Globus pallidus (tissue), 1 donor: Measurements from ENCODE around the gene SNRPE.

Experiments used
- DNase-seq: peaks from one replicate; pipeline ENCODE4 v3.0.0-alpha.2; 2015; ENCODE audit warnings: low spot score

The SNRPE gene

DNA sequence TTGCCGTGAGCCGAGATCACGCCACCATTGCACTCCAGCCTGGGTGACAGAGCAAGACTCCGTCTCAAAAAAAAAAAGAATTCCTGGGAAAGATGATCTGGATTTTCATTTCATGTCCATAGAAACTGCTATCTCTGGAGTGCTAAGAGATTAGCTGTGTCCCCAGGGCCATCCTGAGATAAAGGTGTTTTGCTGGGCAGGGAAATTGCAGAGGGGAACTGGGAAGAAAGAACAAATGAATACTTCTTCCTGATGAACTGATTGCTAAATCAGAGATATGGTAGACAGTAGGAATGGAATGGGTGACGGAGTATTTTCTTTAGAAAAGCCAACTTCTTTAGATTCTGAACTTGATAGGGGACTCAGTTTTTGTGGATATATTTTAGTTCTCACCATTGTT lies 19.2 kb downstream of the SNRPE start:
- DNase-seq = no peak

DNA sequence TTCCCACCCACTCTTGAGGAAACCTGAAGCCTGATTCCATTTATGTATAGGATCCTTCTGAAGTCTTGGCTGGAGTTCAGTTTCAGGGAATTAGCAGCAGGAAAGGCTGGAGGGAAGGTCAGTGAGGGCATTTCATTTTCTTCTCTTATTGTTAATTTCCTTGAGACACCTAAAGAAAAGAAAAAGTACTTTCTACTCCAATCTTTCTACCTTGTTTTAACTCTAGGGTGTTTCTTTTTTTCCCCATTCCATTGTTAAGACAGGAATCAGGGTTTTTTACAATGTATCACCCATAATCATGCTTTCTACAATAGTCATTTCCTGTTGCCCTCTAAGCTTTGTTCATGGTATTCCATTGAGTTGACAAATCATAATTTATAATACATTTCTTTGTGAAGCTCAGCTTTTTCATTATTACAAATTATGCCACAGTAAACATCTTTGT lies 27.4 kb downstream of the SNRPE start:
- no peak for DNase-seq

DNA sequence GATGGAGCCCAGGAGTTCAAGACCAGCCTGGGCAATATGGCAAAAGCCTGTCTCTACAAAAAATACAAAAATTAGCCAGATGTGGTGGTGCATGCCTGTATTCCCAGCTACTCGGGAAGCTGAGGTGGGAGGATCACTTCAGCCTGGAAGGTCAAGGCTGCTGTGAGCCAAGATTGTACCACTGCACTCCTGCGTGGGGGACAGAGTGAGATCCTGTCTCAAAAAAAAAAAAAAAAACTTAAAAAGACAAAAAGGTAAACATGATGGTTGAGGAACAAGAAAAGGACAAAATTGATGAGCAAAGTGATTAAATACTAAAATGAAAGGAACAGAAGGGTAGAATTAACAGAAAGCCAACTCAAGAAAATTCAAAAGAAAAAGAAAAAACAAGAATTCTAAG lies 30.6 kb downstream of the SNRPE start:
- no peak for DNase-seq

DNA sequence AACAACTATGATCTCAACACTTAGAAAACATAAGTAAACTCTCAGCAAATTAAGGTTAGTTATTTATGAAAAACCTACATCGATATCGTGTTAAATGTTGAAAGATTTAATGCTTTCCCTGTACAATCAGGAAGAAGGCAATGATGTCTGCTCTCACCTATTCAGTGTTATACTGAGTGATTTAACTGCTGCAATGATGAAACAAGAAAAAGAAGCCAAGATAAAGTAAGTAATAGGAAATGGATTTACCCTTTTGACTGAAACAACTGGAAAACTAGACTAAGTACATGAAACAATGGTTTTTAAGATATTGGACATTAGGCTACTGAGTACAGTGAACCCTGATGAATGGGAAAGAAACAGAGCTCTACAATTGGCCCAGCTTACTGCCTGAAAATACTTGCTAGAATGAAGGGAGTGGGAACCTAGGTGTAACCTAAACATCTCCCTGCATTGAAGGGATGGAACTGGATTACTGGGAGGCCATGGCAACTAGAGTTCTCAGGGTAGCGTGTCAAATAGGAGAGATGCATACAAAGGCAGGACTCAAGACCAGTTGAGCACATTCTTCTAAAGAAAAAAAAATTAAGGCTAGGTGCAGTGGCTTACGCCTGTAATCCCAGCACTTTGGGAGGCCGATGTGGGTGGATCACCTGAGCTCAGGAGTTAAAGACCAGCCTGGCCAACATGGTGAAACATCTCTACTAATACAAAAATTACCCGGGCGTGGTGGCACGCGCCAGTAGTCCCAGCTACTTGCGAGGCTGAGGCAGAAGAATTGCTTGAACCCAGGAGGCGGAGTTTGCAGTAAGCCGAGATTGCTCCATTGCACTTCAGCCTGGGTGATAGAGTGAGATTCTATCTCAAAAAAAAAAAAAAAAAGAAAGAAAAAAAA lies 37.3 kb downstream of the SNRPE start:
- no peak for DNase-seq

DNA sequence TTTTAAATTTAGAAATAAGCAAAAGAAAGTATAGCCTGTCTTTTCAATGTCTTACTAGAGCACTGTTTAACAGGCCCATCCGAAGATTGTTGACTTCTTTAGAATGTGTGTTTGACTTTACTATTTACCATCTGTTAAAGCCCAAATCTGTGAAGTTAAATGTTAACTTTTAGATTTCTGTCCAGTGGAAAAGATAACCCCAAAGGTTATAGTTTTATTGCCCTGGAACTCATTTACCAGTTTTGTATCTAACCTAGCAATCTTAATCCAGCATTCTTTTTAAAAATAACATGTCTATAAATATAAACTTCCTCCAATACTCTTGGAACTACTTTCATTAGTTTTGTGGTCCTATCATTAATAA lies 37.9 kb downstream of the SNRPE start:
- no peak for DNase-seq

DNA sequence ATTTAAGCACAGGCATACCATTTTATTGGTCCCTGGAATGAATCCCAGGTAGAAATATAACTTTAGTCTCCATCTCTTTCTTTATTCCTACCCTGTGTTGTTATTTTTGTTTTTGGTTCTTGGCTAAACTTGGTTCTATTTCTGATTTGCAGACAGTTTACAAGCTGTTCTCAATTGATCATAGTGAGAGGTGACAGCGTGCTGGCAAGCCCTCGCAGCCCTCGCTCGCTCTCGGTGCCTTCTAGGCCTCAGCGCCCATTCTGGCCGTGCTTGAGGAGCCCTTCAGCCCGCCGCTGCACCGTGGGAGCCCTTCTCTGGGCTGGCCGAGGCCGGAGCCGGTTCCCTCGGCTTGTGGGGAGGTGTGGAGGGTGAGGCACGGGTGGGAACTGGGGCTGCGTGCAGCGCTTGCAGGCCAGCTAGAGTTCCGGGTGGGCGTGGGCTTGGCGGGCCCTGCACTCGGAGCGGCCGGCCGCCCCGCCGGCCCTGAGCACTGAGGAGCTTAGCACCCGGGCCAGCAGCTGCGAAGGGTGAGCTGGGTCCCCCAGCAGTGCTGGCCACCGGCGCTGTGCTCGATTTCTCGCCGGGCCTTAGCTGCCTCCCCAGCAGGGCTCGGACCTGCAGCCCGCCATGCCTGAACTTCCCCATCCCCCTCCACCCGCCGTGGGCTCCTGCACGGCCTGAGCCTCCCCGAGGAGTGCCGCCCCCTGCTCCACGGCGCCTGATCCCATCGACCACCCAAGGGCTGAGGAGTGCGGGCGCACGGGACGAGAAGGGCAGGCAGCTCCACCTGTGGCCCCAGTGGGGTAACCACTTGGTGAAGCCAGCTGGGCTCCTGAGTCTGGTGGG lies 38.7 kb downstream of the SNRPE start:
- DNase-seq = no peak

DNA sequence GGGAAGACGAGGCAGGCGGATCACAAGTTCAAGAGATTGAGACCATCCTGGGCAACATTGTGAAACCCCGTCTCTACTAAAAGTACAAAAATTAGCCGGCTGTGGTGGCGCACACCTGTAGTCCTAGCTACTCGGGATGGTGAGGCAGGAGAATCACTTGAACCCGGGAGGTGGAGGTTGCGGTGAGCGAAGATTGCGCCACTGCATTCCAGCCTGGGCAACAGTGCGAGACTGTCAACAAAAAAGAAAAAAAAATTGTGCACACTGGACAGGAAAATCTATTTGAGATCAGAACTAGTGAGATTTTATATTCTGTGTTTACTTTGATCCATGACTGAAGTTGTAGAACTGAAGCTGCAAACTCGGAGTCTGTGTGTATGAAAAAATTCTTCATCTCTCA lies 40.2 kb downstream of the SNRPE start:
- no peak for DNase-seq

DNA sequence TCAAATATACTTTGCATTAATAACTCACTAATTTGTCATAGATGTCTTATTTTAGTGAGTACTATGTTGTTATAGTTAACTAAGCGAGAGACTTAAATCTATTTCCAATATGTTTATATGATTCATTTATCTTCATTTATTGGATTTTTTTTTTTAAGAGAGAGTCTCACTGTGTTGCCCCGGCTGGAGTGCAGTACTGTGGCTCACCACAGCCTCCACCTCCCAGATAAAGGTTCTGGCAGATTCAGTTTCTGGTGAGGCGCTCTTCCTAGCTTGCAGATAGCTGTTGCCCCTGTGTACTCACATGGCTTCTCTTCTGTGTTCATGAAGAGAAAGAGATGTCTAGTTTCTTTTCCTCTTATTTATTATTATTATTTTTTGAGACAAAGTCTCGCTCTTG lies 43.9 kb downstream of the SNRPE start:
- no peak for DNase-seq

DNA sequence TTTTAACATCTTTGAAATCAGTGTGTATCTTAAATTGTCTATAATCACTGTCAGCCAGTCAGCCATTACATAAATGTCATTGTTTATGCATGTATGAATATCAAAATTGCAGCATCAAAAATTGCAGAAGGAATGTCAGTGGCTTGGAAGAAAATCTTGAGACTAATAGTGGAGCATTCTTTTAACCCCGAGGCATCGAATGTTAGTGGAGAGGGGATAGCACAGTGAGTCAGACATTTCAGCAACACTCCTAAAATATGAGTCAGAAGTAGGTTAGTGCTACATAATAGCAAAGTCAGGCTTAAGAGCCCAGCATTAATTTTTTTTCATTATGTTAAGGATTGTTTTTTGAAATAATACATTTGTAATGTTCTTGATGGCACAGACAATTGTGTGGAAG lies 45.5 kb downstream of the SNRPE start:
- DNase-seq = no peak

DNA sequence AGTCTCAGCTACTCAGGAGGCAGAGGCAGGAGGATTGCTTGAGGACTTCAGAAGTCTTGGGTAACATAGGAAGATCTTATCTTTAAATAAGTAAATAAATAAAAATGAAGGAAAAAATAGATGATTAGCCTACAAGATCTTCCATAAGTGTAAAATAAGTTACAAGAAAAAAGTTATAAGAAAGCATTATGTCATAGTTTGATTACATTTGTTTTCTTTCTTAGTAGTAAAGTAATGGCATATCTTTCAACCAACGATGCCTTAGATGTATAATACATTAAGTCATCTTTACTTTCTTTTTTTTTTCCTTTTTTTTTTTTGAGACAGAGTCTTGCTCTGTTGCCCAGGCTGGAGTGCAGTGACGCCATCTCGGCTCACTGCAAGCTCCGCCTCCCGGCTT lies 46.5 kb downstream of the SNRPE start:
- DNase-seq = no peak

DNA sequence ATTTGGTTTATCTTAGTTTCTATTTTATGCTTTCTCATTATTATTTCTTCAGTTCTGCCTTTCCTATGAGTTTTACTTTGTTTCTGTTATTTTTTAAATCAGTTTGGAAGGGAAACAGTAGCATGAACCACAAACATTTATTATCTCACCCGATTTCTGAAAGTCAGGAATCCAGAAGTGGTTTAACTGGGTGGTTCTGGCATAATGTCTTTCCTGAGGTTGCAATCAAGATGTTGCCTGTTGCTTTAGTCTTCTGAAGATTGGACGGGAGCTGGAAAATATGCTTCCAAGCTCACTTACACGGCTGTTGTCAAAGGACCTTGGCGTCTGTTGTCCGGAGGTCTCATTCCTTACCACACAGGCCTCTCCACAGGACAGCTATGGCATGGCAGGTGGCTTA lies 50.4 kb downstream of the SNRPE start:
- no peak for DNase-seq

DNA sequence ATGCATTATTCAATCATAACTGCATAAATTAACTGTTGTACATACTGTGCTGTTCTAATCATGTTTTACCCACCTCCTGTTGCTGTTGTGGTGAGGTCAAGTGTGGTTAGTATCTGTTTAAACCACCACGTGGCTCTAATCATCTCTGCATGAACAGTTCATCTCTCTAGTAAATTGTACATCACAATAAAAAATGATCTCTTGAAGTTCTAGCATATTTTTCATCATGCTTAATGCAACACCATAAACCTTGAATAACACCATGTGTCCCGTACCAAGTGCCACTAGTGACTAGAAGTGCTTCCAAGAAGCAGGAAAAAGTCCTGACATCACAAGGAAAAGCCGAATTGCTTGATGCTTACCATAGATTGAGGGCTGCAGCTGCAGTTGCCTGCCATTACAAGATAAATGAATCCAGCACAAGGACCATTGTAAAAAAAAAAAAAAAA lies 51.7 kb downstream of the SNRPE start:
- DNase-seq = no peak

DNA sequence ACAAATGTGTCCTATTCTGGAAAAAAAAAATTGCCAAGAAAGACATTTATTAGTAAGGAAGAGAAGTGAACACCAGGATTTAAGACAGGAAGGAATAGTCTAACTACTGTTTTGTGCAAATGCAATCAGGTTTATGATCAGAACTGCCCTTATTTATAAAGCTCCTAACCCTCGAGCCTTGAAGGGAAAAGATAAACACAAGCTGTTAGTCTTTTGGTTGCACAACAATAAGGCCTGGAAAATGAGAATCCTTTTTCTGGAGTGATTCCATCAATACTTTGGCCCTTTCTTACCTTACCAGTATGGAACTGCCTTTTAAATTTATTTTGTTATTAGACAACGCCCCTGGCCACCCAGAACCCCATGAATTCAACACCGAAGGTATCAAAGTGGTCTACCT lies 52.9 kb downstream of the SNRPE start:
- DNase-seq = no peak

DNA sequence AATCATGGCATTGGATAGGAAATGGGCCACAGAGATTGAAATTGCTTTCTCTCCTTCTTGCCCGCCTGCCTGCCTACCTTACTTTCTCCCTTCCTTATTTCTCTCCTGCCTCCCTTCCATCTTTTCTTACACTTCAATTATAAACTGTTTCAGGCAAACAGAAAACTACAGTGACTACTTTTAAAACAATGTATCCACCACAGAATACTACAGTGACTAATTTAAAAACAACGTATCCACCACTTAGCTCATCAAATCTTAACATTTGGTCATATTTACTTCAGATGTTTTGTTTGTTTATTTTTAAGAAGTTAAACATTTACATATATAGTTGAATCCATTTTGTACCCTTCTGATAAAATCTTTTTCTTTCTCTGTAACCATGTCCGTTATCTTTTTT lies 54.4 kb downstream of the SNRPE start:
- DNase-seq = no peak

DNA sequence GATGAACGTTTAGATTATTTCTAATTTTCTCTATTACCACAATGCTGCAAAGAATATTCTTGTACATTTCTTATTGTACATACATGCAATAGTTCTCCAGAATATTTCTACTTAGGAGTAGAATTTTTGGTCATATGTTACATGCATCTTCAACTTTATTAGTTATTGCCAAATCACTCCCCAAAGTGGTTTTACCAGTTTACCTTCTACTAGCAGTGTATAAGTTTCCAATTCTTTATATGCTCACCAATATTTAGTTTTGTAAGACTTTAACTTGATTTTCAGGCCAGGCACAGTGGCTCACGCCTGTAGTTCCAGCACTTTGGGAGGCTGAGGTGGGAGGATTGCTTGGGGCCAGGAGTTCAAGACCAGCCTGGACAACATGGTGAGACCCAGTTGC lies 55.4 kb downstream of the SNRPE start:
- no peak for DNase-seq
